Stimulated activated CD4-positive, alpha-beta T cell treated with anti-CD3 and anti-CD28 coated beads, Interleukin-4, amount 100 ng/mL, for 4 hours (primary cell): Measurements from ENCODE around the gene RAB35.

Experiments
- DNase-seq, 2 experiments: peaks; one replicate each; pipeline ENCODE4 v3.0.0-alpha.2; 2020

Gene RAB35

GRCh38 chr12:120102189-120103043 lies 14.1 kb downstream of the RAB35 start:
- DNase-seq, result no peak

- no peak for DNase-seq
These were observed 14.9 kb downstream of the RAB35 start for GRCh38 chr12:120101617-120102016.

GRCh38 chr12:120101182-120101581 lies 15.4 kb downstream of the RAB35 start:
- no peak for DNase-seq

- no peak for DNase-seq
These were observed 15.9 kb downstream of the RAB35 start for GRCh38 chr12:120100630-120101029.

- no peak for DNase-seq
These were observed 16.8 kb downstream of the RAB35 start for GRCh38 chr12:120099738-120100137.

- DNase-seq, result no peak
These were observed 17.6 kb downstream of the RAB35 start for GRCh38 chr12:120098756-120099470.

GRCh38 chr12:120096671-120097202 lies 19.8 kb downstream of the RAB35 start:
- DNase-seq, result no peak

- DNase-seq, result no peak
These were observed 20.8 kb downstream of the RAB35 start for GRCh38 chr12:120095736-120096135.

- DNase-seq, result no peak
These were observed 21.2 kb downstream of the RAB35 start for GRCh38 chr12:120095331-120095730.

- DNase-seq, result no peak
These were observed 22.1 kb downstream of the RAB35 start for GRCh38 chr12:120094485-120094884.

GRCh38 chr12:120093592-120094355 lies 22.8 kb downstream of the RAB35 start:
- DNase-seq, result no peak

GRCh38 chr12:120093336-120093591 lies 23.3 kb downstream of the RAB35 start:
- no peak for DNase-seq

GRCh38 chr12:120092551-120093335 lies 23.8 kb downstream of the RAB35 start:
- DNase-seq, result no peak

GRCh38 chr12:120091371-120092090 lies 25.0 kb downstream of the RAB35 start:
- DNase-seq, result no peak

GRCh38 chr12:120090626-120091295 lies 25.8 kb downstream of the RAB35 start:
- DNase-seq, result no peak

- no peak for DNase-seq
These were observed 26.3 kb downstream of the RAB35 start for GRCh38 chr12:120090206-120090605.

- DNase-seq, result no peak
These were observed 26.8 kb downstream of the RAB35 start for GRCh38 chr12:120089796-120090195.

- no peak for DNase-seq
These were observed 27.4 kb downstream of the RAB35 start for GRCh38 chr12:120089105-120089504.

- peak; percentile 98 to 100 for DNase-seq
These were observed 29.5 kb downstream of the RAB35 start for GRCh38 chr12:120086801-120087621.

GRCh38 chr12:120085920-120086645 lies 30.5 kb downstream of the RAB35 start:
- DNase-seq, result no peak
